Testis (tissue), 3 donors: ENCODE measurements around the gene EGFR. TPM values are rescaled to one million over a fixed set of nuclear protein-coding genes. Genes with fewer than 3 reads are reported as not detected.

Experiments
- DNase-seq: peaks from one replicate; pipeline ENCODE4 v3.0.0-alpha.2; 2019
- H3K27ac ChIP-seq, 2 donors: fragments of 200-600 bp; sonication (generic); one replicate each; pipeline ENCODE4 v1.5.1; 2019
- H3K27me3 ChIP-seq: fragments of 200-600 bp; sonication (generic); one replicate; pipeline ENCODE4 v1.5.1; 2019
- H3K36me3 ChIP-seq: fragments of 200-600 bp; sonication (generic); one replicate; pipeline ENCODE4 v1.5.1; 2017; ENCODE audit warnings: low read depth; ENCODE audit errors: missing control alignments
- H3K4me1 ChIP-seq: fragments of 200-600 bp; sonication (generic); one replicate; pipeline ENCODE4 v1.5.1; 2019
- H3K4me3 ChIP-seq, 2 donors: fragments of 200-600 bp; sonication (generic); one replicate each; pipeline ENCODE4 v1.5.1; 2017 to 2019
- H3K9me3 ChIP-seq: fragments of 200-600 bp; sonication (generic); one replicate; pipeline ENCODE4 v1.5.1; 2017
- CTCF ChIP-seq, 3 experiments: fragments of 450-650 bp in 2 of 3; fragments of 200-600 bp in 1 of 3; sonication (generic) in 1 of 3; IDR thresholded peaks; one replicate each; pipeline ENCODE4 v1.5.1; 2016 to 2019; ENCODE audit warnings: antibody characterized with exemption in 3 of 3, mild to moderate bottlenecking in 2 of 3, moderate library complexity in 1 of 3
- POLR2A ChIP-seq: fragments of 450-650 bp; IDR thresholded peaks from one replicate; pipeline ENCODE4 v1.6.1; 2017; ENCODE audit warnings: antibody characterized with exemption, mild to moderate bottlenecking, moderate library complexity
- WGBS, 2 donors: methylation state at CpG; one replicate each; pipeline ENCODE4 v1.1.5; 2018; 5-methylcytosine and 5-hydroxymethylcytosine counted together
- intact Hi-C: fragments of 100-400 bp; cut with DNase I; formaldehyde crosslinking; loops from one replicate; pipeline ENCODE4 v1.15.1; 2023; ENCODE audit warnings: low total_unique reads
- polyA plus RNA-seq: library from polyadenylated mRNA; stranded (reverse); fragments of 350-450 nt; fragmentation: Illumina TruSeq; extraction: RNeasy Lipid Tissue Mini Kit (QIAGEN cat#74804); gene quantifications from one replicate; pipeline ENCODE4 v1.2.3, GENCODE V29; 2014; ENCODE audit warnings: low read depth, low replicate concordance; ENCODE audit not compliant: insufficient read depth
- total RNA-seq, 2 donors: library from RNA; depleted of rRNA; stranded (reverse); fragments of >200 nt; gene quantifications; one replicate each; pipeline ENCODE4 v1.2.3, GENCODE V29; 2016

The EGFR gene
- total and polyA plus RNA-seq, 3 donors from 2014 or later = 11.0 to 45.0 (median 18.2) TPM

GRCh38 chr7:54995610-54996363 lies 23.0 kb upstream of the EGFR start:
- 68 to 72% methylated on average over 5 of the region's 5 CpGs for WGBS, 2 donors
- H3K4me3 ChIP-seq = no peak overlapping the region
- DNase-seq = no peak
- intact Hi-C loops = no loop called here
- no peaks in the 10 kb centered on the region for H3K36me3 ChIP-seq
- no peaks in the 10 kb centered on the region for H3K27me3 ChIP-seq
- H3K27ac ChIP-seq = no peak overlapping the region
- no peaks in the 10 kb centered on the region for H3K4me1 ChIP-seq
- H3K9me3 ChIP-seq = no peaks in the 10 kb centered on the region
- TF ChIP-seq CTCF (IDR thresholded peaks at IDR 0.05) = no peak
- TF ChIP-seq POLR2A = no peak

GRCh38 chr7:54996391-54996790 lies 22.4 kb upstream of the EGFR start:
- TF ChIP-seq CTCF (IDR thresholded peaks at IDR 0.05) (no peak), POLR2A (no peak)
- intact Hi-C loops = no loop called here

GRCh38 chr7:55004579-55004978 lies 14.2 kb upstream of the EGFR start:
- no peak for DNase-seq
- Histone ChIP-seq H3K4me3 (peak overlapping the region; percentile 5 to 31), H3K27me3 (no peaks in the 10 kb centered on the region), H3K36me3 (no peaks in the 10 kb centered on the region), H3K27ac (no peak overlapping the region), H3K9me3 (no peaks in the 10 kb centered on the region), H3K4me1 (no peaks in the 10 kb centered on the region)
- TF ChIP-seq POLR2A (no peak), CTCF (IDR thresholded peaks at IDR 0.05) (no peak)
- intact Hi-C loops = no loop called here
- WGBS, 2 donors = 39 to 81% methylated on average over 10 to 29 of the region's 29 CpGs

More at GRCh38 chr7:54996391-54996790, 22.4 kb upstream of the EGFR start:
- no peaks in the 10 kb centered on the region for H3K9me3 ChIP-seq
- H3K27ac ChIP-seq = no peak overlapping the region
- H3K36me3 ChIP-seq = no peaks in the 10 kb centered on the region
- no peaks in the 10 kb centered on the region for H3K27me3 ChIP-seq
- H3K4me3 ChIP-seq = no peak overlapping the region
- DNase-seq = no peak
- no peaks in the 10 kb centered on the region for H3K4me1 ChIP-seq

GRCh38 chr7:55005241-55005851 lies 13.5 kb upstream of the EGFR start:
- Histone ChIP-seq H3K27ac (no peak overlapping the region), H3K4me1 (no peaks in the 10 kb centered on the region), H3K27me3 (no peaks in the 10 kb centered on the region), H3K9me3 (no peaks in the 10 kb centered on the region), H3K4me3 (peak overlapping the region in 1 of 2 donors; percentile 31), H3K36me3 (no peaks in the 10 kb centered on the region)
- no peak for TF ChIP-seq CTCF (IDR thresholded peaks at IDR 0.05)
- TF ChIP-seq POLR2A = no peak
- intact Hi-C loops = no loop called here
- DNase-seq = no peak
- 45 to 46% methylated on average over 27 of the region's 37 CpGs for WGBS, 2 donors
